SK-N-SH treated with all-trans-retinoic acid at 6 μM for 48 hours (cell line): ENCODE measurements around the gene ITCH.

Source experiments
- CREB5 ChIP-seq: fragments of 250-450 bp; sonication (Bioruptor Pico); IDR thresholded peaks from 2 replicates; pipeline ENCODE4 v1.5.1; 2020; ENCODE audit warnings: low read depth, mild to moderate bottlenecking, moderate library complexity
- RARB ChIP-seq: fragments of 250-450 bp; sonication (Bioruptor Pico); IDR thresholded peaks from 2 replicates; pipeline ENCODE4 v1.8.0; 2021; ENCODE audit warnings: mild to moderate bottlenecking, moderate library complexity
- TSHZ2 ChIP-seq: fragments of 250-450 bp; sonication (Bioruptor Pico); IDR thresholded peaks from 2 replicates; pipeline ENCODE4 v1.5.0; 2020; ENCODE audit warnings: mild to moderate bottlenecking, moderate library complexity

- TF ChIP-seq TSHZ2 (CRISPR knock-in tag), result no peak
- no peak for TF ChIP-seq RARB (CRISPR knock-in tag)
- TF ChIP-seq CREB5 (CRISPR knock-in tag), result no peak
Measured at GRCh38 chr20:34511891-34512265, 148.8 kb downstream of the ITCH start.
